GM12892 (cell line): Measurements from ENCODE around the gene NT5C.

Source experiments
- POLR2A ChIP-seq: IDR thresholded peaks from 2 replicates; pipeline ENCODE4 v1.6.1; 2011; ENCODE audit warnings: low read depth, low read length, control low read depth
- TAF1 ChIP-seq: IDR thresholded peaks from 2 replicates; pipeline ENCODE4 v1.6.1; 2011; ENCODE audit warnings: low read depth, mild to moderate bottlenecking, control low read depth, low read length, borderline replicate concordance

GRCh38 chr17:75135452-75135851 lies 3.9 kb upstream of the NT5C start:
- no peak for TF ChIP-seq TAF1
- no peak for TF ChIP-seq POLR2A
